WTC11 (cell line): Measurements from ENCODE around the gene VSTM2A. TPM values are rescaled to one million over a fixed set of nuclear protein-coding genes. Genes with fewer than 3 reads are reported as not detected.

ENCODE experiments used
- AFF4 ChIP-seq: sonication (generic); formaldehyde crosslinking; IDR thresholded peaks from 2 replicates; pipeline ENCODE4 v1.8.1; 2023; ENCODE audit warnings: mild to moderate bottlenecking, missing genetic modification reagents, borderline replicate concordance
- ATF6 ChIP-seq: sonication (generic); formaldehyde crosslinking; IDR thresholded peaks from 2 replicates; pipeline ENCODE4 v1.8.1; 2023; ENCODE audit warnings: mild to moderate bottlenecking, missing genetic modification reagents
- CREB1 ChIP-seq: sonication (generic); formaldehyde crosslinking; IDR thresholded peaks from 2 replicates; pipeline ENCODE4 v1.8.0; 2023; ENCODE audit warnings: mild to moderate bottlenecking, missing genetic modification reagents
- ELF4 ChIP-seq: sonication (generic); formaldehyde crosslinking; IDR thresholded peaks from 2 replicates; pipeline ENCODE4 v1.8.1; 2022; ENCODE audit warnings: low read depth, mild to moderate bottlenecking, moderate library complexity, missing genetic modification reagents
- FOXP4 ChIP-seq: sonication (generic); formaldehyde crosslinking; IDR thresholded peaks from 2 replicates; pipeline ENCODE4 v1.8.0; 2022; ENCODE audit warnings: mild to moderate bottlenecking, missing genetic modification reagents
- IRF1 ChIP-seq: sonication (generic); formaldehyde crosslinking; IDR thresholded peaks from 2 replicates; pipeline ENCODE4 v1.8.0; 2023; ENCODE audit warnings: missing genetic modification reagents
- MYBL2 ChIP-seq: sonication (generic); formaldehyde crosslinking; IDR thresholded peaks from 2 replicates; pipeline ENCODE4 v1.8.1; 2023; ENCODE audit warnings: mild to moderate bottlenecking, moderate library complexity, missing genetic modification reagents
- NR2C2 ChIP-seq: sonication (generic); formaldehyde crosslinking; IDR thresholded peaks from 2 replicates; pipeline ENCODE4 v1.8.0; 2022; ENCODE audit warnings: mild to moderate bottlenecking, missing genetic modification reagents
- RORB ChIP-seq: fragments of 250-450 bp; sonication (Bioruptor Pico); IDR thresholded peaks from 2 replicates; pipeline ENCODE4 v1.9.0; 2021; ENCODE audit warnings: mild to moderate bottlenecking
- SMAD4 ChIP-seq: sonication (generic); formaldehyde crosslinking; IDR thresholded peaks from 2 replicates; pipeline ENCODE4 v1.8.0; 2022; ENCODE audit warnings: mild to moderate bottlenecking, missing genetic modification reagents
- SOX15 ChIP-seq: fragments of 250-450 bp; sonication (Bioruptor Pico); IDR thresholded peaks from 2 replicates; pipeline ENCODE4 v1.9.0; 2021; ENCODE audit warnings: mild to moderate bottlenecking
- SP1 ChIP-seq: sonication (generic); formaldehyde crosslinking; conservative IDR thresholded peaks from 2 replicates; pipeline ENCODE4 v1.8.1; 2022; ENCODE audit warnings: missing genetic modification reagents
- USF1 ChIP-seq: sonication (generic); formaldehyde crosslinking; IDR thresholded peaks from 2 replicates; pipeline ENCODE4 v1.8.0; 2022; ENCODE audit warnings: mild to moderate bottlenecking, missing genetic modification reagents
- ZNF396 ChIP-seq: fragments of 250-450 bp; sonication (Bioruptor Pico); IDR thresholded peaks from 2 replicates; pipeline ENCODE4 v1.8.0; 2021; ENCODE audit warnings: mild to moderate bottlenecking, moderate library complexity, borderline replicate concordance
- ZSCAN18 ChIP-seq: fragments of 250-450 bp; sonication (Bioruptor Pico); IDR thresholded peaks from 2 replicates; pipeline ENCODE4 v2.1.2; 2022; ENCODE audit warnings: mild to moderate bottlenecking, moderate library complexity
- total RNA-seq: library from RNA; stranded (reverse); gene quantifications from 3 replicates; pipeline ENCODE4 v1.2.3, GENCODE V29; 2021
- TF ChIP-seq, protein P1 (sequence below): fragments of 250-450 bp; sonication (Bioruptor Pico); IDR thresholded peaks from 2 replicates; pipeline ENCODE4 v1.9.0; 2021; ENCODE audit warnings: mild to moderate bottlenecking
- TF ChIP-seq, protein P2 (sequence below): fragments of 250-450 bp; sonication (Bioruptor Pico); IDR thresholded peaks from 2 replicates; pipeline ENCODE4 v1.9.0; 2021; ENCODE audit warnings: mild to moderate bottlenecking
- TF ChIP-seq, protein P3 (sequence below): sonication (generic); formaldehyde crosslinking; IDR thresholded peaks from 2 replicates; pipeline ENCODE4 v1.8.1; 2023; ENCODE audit warnings: mild to moderate bottlenecking, missing genetic modification reagents, moderate library complexity

VSTM2A gene
- total RNA-seq, 1 experiment from 2014 or later: 2.0 TPM

- no peak for TF ChIP-seq ZNF396 (CRISPR knock-in tag)
- TF ChIP-seq NR2C2 (CRISPR knock-in tag): no peak
- no peak for TF ChIP-seq ZSCAN18
- TF ChIP-seq, protein P1, sequence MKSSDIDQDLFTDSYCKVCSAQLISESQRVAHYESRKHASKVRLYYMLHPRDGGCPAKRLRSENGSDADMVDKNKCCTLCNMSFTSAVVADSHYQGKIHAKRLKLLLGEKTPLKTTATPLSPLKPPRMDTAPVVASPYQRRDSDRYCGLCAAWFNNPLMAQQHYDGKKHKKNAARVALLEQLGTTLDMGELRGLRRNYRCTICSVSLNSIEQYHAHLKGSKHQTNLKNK (CRISPR knock-in tag): no peak
- no peak for TF ChIP-seq CREB1 (CRISPR knock-in tag)
- no peak for TF ChIP-seq SMAD4
- peak; percentile 76; the same call in 1 of the 2 replicates for TF ChIP-seq SP1 (CRISPR knock-in tag)
- TF ChIP-seq FOXP4 (CRISPR knock-in tag): 0 out of 2 replicates have a peak, but pooled peaks have one; percentile 55
- no peak for TF ChIP-seq RORB (CRISPR knock-in tag)
- TF ChIP-seq MYBL2 (CRISPR knock-in tag): 0 out of 2 replicates have a peak, but pooled peaks have one; percentile 60
- TF ChIP-seq AFF4 (CRISPR knock-in tag): no peak
- TF ChIP-seq, protein P2, sequence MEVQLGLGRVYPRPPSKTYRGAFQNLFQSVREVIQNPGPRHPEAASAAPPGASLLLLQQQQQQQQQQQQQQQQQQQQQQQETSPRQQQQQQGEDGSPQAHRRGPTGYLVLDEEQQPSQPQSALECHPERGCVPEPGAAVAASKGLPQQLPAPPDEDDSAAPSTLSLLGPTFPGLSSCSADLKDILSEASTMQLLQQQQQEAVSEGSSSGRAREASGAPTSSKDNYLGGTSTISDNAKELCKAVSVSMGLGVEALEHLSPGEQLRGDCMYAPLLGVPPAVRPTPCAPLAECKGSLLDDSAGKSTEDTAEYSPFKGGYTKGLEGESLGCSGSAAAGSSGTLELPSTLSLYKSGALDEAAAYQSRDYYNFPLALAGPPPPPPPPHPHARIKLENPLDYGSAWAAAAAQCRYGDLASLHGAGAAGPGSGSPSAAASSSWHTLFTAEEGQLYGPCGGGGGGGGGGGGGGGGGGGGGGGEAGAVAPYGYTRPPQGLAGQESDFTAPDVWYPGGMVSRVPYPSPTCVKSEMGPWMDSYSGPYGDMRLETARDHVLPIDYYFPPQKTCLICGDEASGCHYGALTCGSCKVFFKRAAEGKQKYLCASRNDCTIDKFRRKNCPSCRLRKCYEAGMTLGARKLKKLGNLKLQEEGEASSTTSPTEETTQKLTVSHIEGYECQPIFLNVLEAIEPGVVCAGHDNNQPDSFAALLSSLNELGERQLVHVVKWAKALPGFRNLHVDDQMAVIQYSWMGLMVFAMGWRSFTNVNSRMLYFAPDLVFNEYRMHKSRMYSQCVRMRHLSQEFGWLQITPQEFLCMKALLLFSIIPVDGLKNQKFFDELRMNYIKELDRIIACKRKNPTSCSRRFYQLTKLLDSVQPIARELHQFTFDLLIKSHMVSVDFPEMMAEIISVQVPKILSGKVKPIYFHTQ (CRISPR knock-in tag): no peak
- no peak for TF ChIP-seq IRF1 (CRISPR knock-in tag)
- TF ChIP-seq USF1: no peak
- no peak for TF ChIP-seq SOX15 (CRISPR knock-in tag)
- no peak for TF ChIP-seq ATF6 (CRISPR knock-in tag)
- no peak for TF ChIP-seq ELF4
- TF ChIP-seq, protein P3, sequence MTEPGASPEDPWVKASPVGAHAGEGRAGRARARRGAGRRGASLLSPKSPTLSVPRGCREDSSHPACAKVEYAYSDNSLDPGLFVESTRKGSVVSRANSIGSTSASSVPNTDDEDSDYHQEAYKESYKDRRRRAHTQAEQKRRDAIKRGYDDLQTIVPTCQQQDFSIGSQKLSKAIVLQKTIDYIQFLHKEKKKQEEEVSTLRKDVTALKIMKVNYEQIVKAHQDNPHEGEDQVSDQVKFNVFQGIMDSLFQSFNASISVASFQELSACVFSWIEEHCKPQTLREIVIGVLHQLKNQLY (CRISPR knock-in tag): no peak
Observed at GRCh38 chr7:54546081-54546985, 4.2 kb downstream of the VSTM2A start (continued).
